Epithelial cell of esophagus (primary cell): Measurements from ENCODE around the gene PHACTR1.

ENCODE experiments used
- DNase-seq: peaks from one replicate; pipeline ENCODE4 v3.0.0; 2010; ENCODE audit warnings: low read depth
- H3K4me3 ChIP-seq: 2 replicates; pipeline ENCODE4 v1.5.1; 2011; ENCODE audit warnings: mild to moderate bottlenecking, low read length, control low read depth
- TF ChIP-seq, protein P1 (sequence below): IDR thresholded peaks from 2 replicates; pipeline ENCODE4 v1.5.1; 2011; ENCODE audit warnings: low read depth, mild to moderate bottlenecking, low read length, control low read depth, inconsistent platforms; ENCODE audit not compliant: insufficient read depth; ENCODE audit errors: missing control alignments

Gene PHACTR1

DNA sequence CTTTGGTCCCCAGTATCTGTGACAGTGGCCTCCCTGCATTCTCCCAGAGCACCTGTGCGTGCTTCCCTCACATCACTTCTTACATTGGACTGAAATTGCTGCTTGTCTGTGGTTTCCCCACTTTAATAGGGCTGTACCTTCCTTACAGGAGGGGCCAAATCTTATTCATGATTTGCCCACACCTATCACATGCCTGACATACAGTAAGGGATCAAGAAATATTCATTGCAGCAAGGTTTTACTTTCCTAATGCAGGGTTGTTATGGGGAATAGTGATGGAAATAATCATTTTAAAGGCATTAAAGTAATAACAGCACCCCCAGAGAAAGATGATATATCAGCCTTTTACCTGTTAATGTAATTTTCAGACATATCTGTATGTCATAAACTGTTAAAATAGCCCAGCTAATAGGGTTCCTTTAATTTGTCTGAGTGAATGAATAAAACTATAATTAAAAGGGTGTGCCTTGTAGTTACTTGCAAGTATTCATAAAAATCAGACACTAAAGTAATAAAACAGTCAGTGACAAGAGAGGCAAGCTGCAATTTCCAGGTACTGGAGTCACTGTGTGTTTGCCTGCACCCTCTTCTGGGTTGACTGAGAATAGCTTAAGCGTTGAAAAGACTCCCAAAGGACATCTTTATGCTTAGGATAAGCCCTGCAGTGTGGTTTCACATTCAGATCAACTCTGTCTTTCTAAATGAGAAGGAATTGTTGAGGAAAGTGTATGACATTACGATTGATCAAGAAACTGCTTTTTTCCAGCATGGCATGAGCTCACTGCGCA, 182.7 kb downstream of the PHACTR1 start:
- TF ChIP-seq, protein P1, sequence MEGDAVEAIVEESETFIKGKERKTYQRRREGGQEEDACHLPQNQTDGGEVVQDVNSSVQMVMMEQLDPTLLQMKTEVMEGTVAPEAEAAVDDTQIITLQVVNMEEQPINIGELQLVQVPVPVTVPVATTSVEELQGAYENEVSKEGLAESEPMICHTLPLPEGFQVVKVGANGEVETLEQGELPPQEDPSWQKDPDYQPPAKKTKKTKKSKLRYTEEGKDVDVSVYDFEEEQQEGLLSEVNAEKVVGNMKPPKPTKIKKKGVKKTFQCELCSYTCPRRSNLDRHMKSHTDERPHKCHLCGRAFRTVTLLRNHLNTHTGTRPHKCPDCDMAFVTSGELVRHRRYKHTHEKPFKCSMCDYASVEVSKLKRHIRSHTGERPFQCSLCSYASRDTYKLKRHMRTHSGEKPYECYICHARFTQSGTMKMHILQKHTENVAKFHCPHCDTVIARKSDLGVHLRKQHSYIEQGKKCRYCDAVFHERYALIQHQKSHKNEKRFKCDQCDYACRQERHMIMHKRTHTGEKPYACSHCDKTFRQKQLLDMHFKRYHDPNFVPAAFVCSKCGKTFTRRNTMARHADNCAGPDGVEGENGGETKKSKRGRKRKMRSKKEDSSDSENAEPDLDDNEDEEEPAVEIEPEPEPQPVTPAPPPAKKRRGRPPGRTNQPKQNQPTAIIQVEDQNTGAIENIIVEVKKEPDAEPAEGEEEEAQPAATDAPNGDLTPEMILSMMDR, result no peak
- no peak for DNase-seq
- no peak overlapping the region for H3K4me3 ChIP-seq

DNA sequence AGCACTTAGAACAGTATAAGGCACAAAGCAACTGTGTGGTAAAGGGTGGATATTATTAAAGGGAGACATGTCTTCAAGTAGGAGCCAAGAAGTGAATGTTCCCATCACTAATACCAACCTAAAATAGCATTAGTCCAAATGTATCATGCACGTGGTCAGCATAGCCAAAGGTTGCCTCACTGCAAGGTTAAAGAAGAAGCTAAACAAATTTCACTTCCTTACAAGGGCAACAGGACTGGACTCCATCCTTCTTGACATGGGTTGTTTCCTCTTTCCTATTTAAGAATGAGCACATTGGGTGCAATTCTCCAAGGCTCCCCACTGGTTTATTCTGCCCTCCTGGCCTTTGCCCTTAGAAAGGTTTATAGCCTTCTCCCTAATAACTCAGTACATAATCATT, 186.7 kb downstream of the PHACTR1 start:
- H3K4me3 ChIP-seq, result no peak overlapping the region
- no peak for DNase-seq
- TF ChIP-seq, protein P1, result no peak

DNA sequence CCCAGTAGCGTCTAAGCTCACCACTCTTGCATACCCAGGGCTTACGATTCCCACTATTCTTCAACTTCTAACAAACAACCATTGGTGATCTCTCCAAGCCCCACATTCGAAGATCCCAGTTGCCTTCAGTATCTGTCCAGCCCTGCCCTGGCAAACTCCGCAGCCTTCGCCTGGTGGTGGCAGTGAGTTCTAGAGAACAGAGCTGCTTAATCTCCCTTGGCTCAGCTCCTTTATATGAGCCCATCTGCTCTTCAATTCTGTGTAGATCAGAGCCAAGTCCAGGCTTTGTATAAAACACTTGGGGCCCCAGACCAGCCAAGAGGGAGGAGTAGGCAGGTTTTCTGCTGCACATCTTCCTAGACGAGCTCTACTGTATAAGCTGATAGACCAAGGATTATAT, 193.3 kb downstream of the PHACTR1 start:
- no peak for DNase-seq
- TF ChIP-seq, protein P1, result no peak
- H3K4me3 ChIP-seq, result no peak overlapping the region

DNA sequence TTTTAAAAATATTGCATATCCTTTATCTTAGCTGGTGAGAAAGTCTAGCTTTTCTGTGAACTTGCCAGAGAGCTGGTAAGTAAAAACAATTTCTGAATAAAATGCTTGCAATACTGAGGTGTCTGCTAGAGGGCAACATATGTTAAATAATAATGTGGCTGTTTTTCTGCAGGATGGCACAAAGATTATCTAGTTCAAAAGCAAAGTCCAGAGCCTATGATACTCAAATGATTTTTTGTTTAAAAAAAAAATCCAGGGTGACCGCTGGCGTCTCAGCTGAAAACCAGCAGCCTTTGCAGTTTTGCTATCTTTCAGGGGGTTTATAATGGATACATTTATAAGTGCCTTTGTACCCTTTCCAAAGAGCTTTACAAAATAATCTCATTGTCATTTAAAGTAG, 194.9 kb downstream of the PHACTR1 start:
- TF ChIP-seq, protein P1, result peak; percentile 46
- H3K4me3 ChIP-seq, result no peak overlapping the region
- DNase-seq, result peak; percentile 42

DNA sequence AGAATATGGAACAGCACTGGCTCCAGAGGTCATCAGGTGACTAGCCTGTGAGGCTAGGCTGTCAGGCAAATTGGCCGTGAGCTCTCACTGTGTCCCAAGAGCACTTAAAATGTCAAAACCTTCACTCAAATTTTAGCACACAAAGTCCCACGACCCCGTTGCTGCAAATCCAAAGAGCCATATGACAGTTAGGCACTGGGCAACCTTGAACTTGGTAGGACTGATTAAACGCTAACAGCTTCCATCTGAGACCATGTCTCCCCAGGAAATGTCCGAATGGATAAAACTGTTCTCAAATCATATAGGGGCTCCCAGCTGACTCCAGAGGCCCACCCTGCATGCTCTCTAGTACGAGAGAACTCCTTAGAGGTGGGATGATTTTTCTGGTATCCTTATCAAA, 196.6 kb downstream of the PHACTR1 start:
- TF ChIP-seq, protein P1, result no peak
- no peak overlapping the region for H3K4me3 ChIP-seq
- DNase-seq, result no peak

DNA sequence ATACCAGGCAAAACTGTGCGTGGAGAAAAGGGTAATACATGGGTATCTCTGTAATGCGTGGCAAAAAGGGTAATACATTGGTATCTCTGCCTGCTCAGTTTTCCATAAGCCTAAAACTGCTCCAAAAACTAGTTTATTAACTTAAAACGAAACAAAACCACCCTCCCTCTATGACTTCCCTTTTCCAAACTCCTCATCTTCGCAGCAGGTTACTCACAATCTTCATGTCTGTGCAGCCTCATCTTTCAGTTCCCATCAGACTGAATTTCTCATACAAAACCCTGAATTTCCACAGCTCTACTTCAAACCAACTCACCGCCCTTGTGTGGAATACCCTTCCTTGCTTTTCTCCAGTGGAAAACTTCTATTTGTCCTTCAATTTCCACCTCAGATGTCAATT, 199.4 kb downstream of the PHACTR1 start:
- DNase-seq, result no peak
- TF ChIP-seq, protein P1, result no peak
- H3K4me3 ChIP-seq, result no peak overlapping the region

DNA sequence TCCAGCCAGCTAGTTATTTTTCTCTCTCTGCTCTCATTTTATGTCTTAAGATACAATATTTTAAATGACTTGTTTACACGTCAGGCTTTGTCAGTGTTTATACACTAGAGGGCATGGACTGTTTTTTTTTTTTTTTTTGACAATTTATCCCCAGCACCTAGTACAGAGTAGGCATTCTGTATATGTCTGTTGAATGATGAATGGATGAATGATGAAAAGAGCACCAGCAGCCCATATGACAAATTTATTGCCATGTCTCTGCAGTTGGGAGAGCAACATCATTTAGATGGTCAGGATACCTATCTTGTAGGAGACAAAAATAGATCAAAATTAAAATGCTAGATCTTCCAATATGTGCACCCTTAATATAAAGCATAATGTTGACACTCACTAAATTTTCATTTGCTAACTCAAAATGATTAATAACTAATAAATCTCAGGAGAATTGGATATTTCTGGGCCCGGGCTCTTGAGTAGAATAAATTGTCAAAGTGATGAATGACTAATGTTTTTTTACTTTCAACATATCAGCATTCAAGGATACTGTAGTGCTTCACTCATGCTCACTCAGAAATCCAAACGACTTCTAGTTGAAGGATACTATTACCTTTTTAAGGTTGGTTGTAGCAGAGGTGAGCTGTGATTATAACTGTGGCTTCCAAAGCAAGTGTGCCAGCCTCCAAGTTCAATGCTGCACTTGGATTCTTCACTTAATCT, 200.0 kb downstream of the PHACTR1 start:
- TF ChIP-seq, protein P1, result no peak
- no peak overlapping the region for H3K4me3 ChIP-seq
- no peak for DNase-seq
